Stimulated activated CD4-positive, alpha-beta T cell treated with anti-CD3 and anti-CD28 coated beads, TNF-alpha, amount 100 ng/mL, for 1 hour (primary cell): ENCODE measurements around the gene NCLN.
A peak's percentile ranks its signal among the peaks of the same experiment; 100 is the strongest.

Source experiments
- DNase-seq, 3 donors: peaks; one replicate each; pipeline ENCODE4 v3.0.0-alpha.2; 2020; ENCODE audit warnings: low read depth in 3 of 3, low spot score in 1 of 3

The NCLN gene, protein sequence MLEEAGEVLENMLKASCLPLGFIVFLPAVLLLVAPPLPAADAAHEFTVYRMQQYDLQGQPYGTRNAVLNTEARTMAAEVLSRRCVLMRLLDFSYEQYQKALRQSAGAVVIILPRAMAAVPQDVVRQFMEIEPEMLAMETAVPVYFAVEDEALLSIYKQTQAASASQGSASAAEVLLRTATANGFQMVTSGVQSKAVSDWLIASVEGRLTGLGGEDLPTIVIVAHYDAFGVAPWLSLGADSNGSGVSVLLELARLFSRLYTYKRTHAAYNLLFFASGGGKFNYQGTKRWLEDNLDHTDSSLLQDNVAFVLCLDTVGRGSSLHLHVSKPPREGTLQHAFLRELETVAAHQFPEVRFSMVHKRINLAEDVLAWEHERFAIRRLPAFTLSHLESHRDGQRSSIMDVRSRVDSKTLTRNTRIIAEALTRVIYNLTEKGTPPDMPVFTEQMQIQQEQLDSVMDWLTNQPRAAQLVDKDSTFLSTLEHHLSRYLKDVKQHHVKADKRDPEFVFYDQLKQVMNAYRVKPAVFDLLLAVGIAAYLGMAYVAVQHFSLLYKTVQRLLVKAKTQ

DNA sequence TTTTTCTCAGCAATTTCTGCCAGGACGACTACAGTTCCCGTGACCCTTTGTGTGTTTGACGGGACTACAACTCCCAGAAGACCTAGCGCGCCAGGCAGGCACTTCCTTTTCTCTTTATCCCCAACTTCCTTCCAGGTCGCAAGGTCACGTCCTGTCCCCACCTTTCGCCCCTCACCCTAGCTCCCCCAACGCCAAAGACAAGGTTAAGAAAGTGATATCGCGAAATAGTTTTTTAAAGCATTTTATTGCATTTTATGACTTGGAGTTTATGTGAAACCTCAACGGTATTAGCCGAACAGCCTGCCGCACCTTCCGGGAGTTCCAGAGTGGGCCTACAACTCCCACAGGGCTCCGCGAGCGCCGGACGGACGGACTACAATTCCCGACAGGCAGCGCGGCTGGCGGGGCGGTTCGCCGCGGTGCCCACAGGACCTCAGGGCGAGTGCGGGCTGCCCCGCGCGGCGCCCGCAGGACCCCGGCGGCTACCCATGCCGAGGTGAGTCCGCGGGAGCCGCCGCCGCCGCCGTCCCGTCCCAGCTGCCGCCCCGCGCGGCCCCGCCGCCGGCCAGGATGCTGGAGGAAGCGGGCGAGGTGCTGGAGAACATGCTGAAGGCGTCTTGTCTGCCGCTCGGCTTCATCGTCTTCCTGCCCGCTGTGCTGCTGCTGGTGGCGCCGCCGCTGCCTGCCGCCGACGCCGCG lies at the start of gene NCLN:
TSS of gene NCLN (plus strand) at position 470 of the 699 bp plus-strand sequence. CDS start at position 571, 101 bp downstream.
- DNase-seq = peak; percentile 84 to 89 (median 87)

DNA sequence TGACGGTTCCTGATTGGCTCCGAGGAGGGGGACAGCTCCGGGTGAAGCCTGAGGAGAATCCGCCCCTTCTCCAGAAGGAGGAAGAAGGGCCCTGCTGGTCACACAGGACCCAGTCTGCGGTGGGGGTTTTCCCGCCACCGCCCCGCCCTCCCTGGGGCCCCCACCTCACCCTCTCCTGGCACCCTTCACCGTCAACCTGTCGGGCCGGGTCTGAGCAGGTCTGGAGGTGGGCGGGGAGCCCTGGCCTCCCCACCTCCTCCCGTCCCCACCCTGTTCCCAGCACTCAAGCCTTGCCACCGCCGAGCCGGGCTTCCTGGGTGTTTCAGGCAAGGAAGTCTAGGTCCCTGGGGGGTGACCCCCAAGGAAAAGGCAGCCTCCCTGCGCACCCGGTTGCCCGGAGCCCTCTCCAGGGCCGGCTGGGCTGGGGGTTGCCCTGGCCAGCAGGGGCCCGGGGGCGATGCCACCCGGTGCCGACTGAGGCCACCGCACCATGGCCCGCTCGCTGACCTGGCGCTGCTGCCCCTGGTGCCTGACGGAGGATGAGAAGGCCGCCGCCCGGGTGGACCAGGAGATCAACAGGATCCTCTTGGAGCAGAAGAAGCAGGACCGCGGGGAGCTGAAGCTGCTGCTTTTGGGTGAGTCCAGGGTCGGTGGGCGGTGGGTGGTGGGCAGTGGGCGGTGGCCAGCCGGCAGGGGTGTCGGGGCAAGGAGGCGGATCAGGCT lies 49.6 kb upstream of the NCLN start, which contains the start of gene GNA15:
TSS of gene GNA15 (plus strand) at position 73 of the 723 bp plus-strand sequence. CDS start at position 491, 418 bp downstream.
- DNase-seq = no peak

DNA sequence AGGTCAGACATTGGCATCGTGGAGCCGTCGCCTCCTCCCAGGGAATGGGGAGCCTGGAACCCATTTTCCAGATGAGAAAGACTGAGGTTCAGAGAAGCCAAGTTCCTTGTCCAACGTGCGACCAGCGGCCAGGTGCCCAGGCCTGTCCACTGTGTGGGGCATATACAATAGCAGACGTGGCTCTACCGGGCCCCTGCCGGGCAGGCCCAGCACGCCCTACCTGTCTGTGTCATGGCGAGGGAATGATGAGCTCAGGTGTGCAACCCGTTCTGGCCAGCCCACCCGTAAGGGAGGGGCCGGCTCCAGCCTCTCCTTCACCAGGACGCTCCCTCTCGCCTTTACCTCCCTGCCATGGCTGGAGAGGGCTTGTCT lies 49.1 kb upstream of the NCLN start:
- DNase-seq = no peak

GRCh38 chr19:3137119-3137518 lies 48.6 kb upstream of the NCLN start:
- DNase-seq = no peak

- DNase-seq = no peak
Measured at GRCh38 chr19:3138268-3138667, 47.5 kb upstream of the NCLN start.

- no peak for DNase-seq
Measured at GRCh38 chr19:3140667-3141038, 45.1 kb upstream of the NCLN start.

GRCh38 chr19:3142292-3142670 lies 43.4 kb upstream of the NCLN start:
- no peak for DNase-seq

DNA sequence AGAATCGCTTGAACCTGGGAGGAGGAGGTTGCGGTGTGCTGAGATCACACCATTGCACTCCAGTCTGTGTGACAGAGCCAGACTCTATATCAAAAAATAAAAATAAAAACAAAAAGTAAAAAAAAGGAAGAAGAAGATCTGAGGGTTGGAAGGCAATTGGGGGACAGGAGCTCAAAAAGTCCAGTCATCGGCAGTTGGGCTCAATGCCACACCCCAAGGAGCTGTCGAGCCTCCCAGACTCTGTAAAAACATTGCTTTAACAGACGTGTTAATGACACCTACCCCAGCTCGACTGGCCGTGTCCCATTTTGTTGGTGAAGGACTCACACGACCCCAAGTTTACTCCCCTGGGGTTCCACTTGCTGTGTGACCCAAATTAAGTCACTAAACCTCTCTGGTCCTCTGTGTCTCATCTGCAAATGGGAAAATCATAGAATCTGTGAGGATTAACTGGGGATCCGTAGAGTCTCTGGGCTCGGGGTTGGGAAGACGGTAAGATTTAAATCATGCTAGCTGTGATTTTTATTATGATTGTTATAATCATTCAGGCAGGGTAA lies 42.9 kb upstream of the NCLN start:
- no peak for DNase-seq

DNA sequence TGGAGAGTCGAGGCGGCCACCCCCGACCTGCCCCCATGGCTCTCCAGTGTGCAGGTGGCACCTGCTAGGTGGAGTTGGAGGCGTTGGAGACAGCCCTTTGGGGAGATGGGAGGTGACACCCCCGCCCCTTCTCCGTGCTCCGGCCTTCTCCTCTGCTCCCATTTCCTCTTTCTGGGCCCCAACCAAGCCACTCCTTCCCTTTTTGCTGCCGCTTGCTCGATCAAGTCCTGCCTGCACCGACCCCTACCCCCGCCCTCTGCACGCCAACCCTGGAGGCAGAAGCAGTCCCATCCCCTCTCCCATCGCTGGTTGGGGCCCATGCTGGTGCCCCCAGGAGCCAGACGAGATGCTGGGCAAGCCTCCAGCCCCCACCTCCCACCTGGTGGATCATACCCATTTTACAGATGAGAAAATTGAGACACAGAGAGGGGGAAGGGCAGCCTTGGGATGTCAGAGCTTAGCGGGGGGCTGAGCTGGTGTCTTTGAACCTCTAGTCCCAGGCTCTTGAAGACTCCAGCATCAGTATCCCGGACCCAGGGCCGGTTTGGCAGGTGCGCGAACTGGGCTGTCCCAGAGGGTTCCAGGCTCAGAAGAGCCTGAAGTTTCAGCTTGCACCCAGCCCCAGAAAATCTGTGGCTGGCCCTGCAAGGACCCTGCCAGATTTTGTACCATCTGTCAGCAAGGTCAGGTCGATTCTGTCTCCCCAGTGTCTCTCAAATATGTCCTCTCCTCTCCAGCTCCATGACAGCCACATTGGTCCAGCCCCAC lies 39.6 kb upstream of the NCLN start:
- no peak for DNase-seq

- DNase-seq = peak in 2 of 3 donors; percentile 42 to 67
Measured at GRCh38 chr19:3146677-3147100, 39.0 kb upstream of the NCLN start.

DNA sequence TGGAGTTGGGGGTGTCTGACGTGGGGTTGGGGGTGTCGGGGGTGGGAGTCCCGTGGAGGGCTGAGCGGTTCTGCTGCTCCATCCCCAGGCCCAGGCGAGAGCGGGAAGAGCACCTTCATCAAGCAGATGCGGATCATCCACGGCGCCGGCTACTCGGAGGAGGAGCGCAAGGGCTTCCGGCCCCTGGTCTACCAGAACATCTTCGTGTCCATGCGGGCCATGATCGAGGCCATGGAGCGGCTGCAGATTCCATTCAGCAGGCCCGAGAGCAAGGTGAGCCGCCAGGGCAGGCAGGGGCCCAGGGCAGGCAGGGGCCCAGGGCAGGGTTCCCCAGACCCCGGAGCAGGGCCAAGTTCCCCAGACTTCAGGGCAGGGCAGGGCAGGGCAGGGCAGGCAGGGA lies 37.2 kb upstream of the NCLN start:
- no peak for DNase-seq

GRCh38 chr19:3149089-3149488 lies 36.6 kb upstream of the NCLN start:
- DNase-seq = no peak

DNA sequence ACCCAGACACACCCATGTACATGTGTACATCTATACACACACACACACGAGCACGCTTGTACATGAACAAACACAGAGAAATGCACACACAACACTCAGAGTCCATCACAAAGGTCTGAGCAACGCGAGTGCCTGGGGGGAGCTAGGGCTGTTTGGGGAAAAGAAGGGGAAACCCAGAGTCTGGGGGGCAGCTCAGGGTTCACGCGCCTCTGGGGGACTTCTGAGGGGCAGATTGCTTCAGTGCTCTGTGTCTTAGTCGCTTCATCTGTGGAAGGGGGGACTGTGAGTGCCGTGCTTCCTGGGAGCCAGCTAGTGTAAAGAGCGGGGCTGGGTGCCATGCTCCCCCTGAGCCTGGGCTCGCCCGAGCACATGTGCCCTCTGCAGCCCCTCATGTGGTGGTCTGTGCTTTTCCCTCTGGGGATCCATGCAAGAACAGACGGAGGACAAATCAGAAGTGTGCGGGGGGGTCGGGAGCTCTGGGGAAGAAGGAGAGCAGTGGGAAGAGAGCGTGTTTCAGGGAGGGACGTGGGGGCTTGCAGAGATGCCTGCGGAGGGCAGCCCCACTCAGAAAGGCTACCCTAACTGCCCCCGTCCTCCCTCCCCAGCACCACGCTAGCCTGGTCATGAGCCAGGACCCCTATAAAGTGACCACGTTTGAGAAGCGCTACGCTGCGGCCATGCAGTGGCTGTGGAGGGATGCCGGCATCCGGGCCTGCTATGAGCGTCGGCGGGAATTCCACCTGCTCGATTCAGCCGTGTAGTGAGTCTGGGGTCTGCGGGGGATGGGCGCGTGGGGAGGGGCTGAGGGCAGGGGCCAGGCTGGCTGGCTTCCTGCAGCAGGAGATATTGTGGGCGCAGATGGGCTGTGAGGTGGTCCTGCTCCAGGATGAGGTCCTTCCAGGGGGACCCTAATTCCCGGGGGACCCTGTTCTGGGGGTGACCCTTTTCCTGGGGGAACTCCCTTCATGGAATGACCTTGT lies 35.9 kb upstream of the NCLN start:
- no peak for DNase-seq

GRCh38 chr19:3150739-3151329 lies 34.9 kb upstream of the NCLN start:
- DNase-seq = no peak

GRCh38 chr19:3151563-3152418 lies 33.9 kb upstream of the NCLN start:
- DNase-seq = no peak

DNA sequence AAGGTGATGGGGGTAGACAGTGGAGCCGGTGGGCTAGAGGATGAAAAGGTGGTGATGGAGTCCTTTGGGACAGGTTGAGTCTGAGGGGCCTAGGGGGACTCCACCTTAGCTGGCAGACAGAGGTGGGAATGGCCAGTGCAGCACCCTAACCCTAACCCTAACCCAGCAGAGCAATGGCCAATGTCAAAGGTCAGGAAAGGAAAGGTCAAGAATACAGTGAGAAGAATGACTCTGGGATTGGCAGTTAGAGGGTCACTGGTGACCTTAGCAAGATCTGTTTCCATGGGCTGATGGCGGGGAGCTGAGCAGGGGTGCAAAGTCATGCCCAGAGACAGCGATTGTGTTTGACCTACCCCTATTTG lies 33.3 kb upstream of the NCLN start:
- no peak for DNase-seq

DNA sequence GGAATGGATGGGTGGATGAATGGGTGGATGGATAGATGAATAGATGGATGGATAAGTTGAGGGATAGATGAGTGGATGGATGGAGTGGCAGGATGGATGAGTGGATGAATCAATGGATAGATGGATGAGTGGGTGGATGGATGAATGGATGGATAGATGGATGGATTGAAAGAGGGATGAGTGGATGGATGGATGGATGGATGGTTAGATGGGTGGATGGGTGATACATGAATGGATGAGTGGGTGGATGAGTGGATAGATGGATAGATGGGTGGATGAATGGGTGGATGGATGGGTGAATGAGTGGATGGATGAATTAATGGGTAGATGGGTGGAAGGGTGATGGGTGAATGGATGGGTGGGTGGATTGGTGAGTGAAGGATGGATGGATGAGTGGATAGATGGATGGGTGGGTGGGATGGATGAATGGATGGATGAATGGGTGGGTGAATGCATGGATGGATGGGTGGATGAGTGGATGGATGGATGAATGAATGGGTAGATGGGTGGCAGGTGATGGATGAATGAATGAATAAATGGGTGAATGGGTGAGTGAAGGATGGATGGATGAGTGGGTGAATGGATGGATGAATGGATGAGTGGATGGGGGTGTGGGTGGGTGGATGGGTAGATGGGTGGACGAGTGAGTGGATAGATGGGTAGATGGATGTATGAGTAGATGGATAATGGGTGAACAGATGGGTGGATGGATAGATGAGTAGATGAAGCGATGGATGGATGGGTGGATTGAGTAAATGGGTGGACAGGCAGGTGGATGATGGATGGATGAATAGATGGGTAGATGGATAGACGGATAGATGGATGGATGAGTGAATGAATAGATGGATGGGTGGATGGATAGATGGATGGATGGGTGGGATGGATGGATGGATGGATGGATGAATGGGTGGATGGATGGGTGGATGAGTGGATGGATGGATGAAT lies 32.2 kb upstream of the NCLN start:
- no peak for DNase-seq
